HTR-8/SVneo (cell line): ENCODE results near the gene SCD5.

Source experiments
- DNase-seq: peaks from one replicate; pipeline ENCODE4 v3.0.0; 2011; ENCODE audit warnings: low spot score, mixed read lengths; ENCODE audit not compliant: insufficient read length
- FAIRE-seq: peaks from 2 replicates; lab custom pipeline; 2011; peaks lifted over from hg19 to GRCh38; lab: Jason Lieb, UNC

SCD5 gene

GRCh38 chr4:82739287-82740190 lies 59.1 kb downstream of the SCD5 start:
- no peak for FAIRE-seq

DNA sequence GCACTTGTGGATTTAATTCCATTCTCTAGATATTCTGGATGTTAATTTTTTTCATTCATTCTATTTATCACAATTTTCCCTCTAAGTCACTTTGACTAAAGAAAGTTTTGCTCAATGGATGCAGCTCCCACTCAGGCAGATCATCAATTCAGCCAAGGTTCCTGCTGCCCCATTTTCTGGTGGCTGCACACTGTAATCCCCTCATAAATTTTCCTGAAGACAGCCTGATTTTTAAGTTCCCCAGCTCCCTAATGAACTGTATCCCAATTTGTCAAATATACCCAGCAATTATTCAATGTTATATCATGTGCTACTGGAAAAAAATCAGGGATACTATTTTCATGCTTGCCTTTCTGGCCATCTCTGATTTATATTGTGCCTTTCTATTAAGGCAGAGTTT lies 61.2 kb downstream of the SCD5 start:
- DNase-seq (no peak), FAIRE-seq (no peak)

More at GRCh38 chr4:82739287-82740190, 59.1 kb downstream of the SCD5 start:
- DNase-seq, result no peak

DNA sequence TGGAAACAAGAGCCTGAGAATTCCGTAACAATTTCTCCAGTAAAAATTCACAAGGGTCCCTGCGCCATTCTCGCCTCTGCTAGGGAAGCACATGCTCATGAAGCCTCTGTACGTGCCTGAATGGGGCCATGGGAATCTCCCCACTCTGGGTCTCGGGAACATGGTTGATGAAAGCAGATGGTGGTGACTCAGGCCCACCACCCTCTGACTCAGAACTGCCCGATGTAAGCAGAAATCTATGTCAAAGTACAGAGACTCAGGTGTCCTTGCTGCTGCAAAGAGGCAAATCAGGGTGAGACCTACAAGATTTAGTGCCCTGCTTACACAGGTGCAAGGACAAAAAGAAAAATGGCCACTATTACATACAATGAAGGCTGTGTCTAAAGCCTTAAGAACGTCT lies 65.0 kb downstream of the SCD5 start:
- no peak for DNase-seq
- FAIRE-seq, result no peak

- DNase-seq (no peak), FAIRE-seq (no peak)
Measured at GRCh38 chr4:82728301-82728700, 70.3 kb downstream of the SCD5 start.

DNA sequence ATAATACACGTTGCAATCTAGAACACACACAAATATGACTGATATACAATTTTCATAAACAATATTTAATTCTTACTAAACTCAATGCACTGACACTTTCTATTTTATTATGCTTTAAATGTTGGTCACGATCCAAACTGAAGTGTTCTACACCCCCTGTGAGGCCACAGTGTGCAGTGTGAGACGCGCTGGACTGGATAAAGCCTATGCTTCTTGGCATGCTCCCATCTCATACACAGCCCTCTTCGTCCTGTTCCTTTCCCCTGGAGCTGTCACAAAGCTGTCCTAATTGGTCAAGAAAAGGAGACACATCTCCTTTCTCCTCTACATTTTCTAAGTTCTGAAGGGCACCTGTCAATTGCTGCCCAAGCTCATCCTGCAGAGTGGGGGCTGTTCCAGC lies 72.0 kb downstream of the SCD5 start:
- no peak for DNase-seq
- no peak for FAIRE-seq

- DNase-seq, result no peak
- FAIRE-seq, result no peak
Measured at GRCh38 chr4:82721819-82722423, 76.7 kb downstream of the SCD5 start.

DNA sequence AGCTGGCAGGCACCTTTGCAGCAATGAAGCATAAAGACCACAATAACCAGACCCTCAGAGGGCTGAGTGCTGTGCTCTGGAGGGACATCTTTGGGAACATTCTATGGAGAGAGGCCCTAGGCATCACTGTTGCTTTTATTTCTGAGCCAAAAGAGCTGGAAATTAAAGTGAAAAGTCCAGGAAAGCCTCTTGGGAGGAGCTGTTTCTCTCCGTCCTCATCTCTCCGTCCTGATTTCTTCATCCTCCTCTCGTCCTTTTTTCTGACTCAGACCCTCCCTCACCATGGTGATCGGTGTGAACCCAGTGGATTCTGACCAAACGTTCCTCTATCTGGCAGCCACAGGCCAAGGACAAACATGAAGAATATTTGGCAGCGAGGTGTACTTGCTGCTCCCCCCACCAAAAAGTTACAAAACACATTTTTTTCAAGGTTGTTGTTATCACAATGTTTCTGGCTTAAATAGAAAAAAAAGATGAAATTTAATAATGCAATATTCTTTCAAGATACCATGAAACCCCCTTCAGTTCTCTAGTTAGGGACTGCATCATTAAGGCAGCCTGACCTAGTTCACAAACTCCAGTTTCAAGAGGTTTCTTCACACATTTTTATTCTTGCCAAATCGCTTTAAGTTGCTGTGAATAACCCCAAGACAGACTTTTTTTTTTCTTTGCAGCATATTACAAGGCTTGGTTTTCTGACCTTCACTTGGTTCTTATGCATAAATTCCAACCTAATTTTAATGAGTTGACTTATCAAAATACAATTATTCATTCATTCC lies 80.2 kb downstream of the SCD5 start:
- FAIRE-seq, result no peak

GRCh38 chr4:82715731-82716617 lies 82.6 kb downstream of the SCD5 start:
- DNase-seq (no peak), FAIRE-seq (no peak)

More for the DNA sequence above, 80.2 kb downstream of the SCD5 start:
- DNase-seq, result no peak

DNA sequence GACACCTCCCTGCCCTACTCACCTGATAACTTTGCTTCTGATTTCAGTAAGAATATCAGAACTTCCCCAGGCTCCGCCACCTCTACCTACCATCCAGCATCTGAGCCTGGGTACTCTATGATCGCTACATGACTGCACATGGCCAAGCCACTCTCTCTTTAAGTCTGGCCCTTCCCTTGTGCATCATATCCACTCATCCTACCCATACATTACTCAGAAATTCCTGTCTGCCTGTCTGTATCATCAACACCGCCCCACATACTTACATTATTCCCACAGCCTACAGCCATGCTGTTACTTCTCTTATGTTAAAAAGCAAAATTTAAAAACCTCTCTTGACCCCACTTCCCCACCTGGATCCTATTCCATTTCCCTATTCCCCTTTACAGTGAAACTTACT lies 84.7 kb downstream of the SCD5 start:
- FAIRE-seq, result no peak
- DNase-seq, result no peak

DNA sequence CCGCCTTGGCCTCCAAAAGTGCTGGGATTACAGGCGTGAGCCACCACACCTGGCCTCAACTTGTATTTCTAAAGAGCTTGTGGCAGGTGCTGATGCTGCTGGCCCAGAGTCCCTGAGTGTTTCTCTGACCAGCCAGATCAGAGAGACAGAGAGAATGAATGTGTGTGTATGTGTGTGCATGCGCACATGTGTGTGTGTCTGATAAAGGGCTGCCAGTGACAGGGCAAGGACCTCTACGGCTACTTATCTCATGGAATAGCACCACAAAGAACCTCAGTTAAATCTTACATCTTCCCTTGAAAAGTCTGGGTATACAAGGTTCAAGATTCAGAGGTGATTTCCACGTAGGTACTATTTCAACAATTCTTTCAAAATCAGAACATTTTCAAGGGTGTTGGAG lies 86.0 kb downstream of the SCD5 start:
- DNase-seq (no peak), FAIRE-seq (no peak)

GRCh38 chr4:82711158-82711785 lies 87.3 kb downstream of the SCD5 start:
- FAIRE-seq, result no peak
- DNase-seq, result no peak

GRCh38 chr4:82710197-82710929 lies 88.2 kb downstream of the SCD5 start:
- FAIRE-seq, result no peak

DNA sequence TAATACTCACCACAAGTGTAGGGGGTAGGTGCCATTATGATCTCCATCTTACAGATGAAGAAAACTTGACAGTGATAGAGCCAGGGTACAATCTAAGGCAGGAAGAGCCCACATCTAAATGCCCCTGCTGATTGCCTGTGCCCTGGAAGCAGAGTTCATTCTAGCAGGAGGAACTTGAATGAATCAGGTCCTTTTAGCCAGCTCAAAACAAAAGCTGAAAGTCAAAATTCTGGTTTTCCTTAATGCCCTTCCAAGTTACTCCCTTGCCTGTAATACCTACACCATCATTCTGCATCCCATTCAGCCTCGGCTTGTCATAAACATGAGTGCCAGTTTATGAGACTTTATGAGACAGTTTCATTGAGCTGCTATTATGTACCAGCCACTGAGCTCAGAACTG lies 89.6 kb downstream of the SCD5 start:
- no peak for DNase-seq
- no peak for FAIRE-seq

More at GRCh38 chr4:82710197-82710929, 88.2 kb downstream of the SCD5 start:
- no peak for DNase-seq

GRCh38 chr4:82706349-82707000 lies 92.1 kb downstream of the SCD5 start:
- no peak for FAIRE-seq
- DNase-seq, result no peak

DNA sequence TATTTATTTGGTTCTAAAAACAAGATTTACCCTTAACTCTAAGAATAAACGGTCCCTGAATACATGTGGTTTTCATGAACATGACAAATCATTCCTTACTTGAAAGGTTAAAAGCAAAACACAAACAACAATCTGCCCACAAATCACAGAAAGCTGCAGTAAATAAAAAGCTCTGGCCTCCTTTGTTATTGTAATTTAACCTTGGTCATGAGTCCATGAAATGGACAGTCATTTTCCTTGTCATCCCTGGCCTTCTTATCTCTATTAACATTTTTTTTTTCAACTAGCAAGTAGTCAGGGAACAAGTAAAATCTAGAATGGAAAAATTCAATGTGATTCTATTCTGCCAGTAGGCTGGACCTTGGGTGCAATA lies 92.7 kb downstream of the SCD5 start:
- FAIRE-seq, result no peak
- DNase-seq, result no peak

DNA sequence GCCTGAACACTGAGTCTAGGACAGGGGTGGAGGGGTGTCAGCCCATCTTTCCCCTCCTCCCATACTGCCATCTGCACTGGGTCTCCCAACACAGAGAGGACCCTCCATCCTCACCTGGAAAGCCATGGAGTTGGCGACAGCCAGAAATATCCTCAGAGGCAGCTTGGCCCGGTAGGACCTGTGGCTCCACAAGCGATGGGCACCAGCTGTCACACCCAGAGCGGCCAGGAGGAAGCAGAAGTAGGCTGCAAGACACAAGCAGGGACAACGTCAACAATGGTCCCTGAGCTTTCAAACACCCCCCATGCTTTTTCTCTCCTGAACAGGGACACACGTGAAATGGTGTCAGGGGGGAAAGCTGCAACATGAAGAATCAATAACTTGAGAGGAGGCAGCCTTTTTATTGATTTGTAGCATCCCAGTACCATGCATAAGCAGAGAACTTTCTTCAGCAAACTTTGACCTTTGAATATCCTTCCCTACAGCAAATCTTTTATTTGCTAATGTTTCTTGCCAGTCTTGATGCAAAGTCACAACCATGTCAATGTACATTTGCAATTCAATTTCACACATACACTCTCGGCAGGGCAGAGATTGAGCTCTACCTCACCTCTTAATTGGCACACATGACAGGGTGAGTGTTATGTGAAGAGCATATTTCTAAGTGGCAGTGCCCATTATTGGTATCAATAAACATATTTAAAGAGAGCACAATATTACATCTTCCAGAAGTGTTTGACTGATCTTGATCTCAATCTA lies 93.2 kb downstream of the SCD5 start:
- no peak for DNase-seq
- no peak for FAIRE-seq

DNA sequence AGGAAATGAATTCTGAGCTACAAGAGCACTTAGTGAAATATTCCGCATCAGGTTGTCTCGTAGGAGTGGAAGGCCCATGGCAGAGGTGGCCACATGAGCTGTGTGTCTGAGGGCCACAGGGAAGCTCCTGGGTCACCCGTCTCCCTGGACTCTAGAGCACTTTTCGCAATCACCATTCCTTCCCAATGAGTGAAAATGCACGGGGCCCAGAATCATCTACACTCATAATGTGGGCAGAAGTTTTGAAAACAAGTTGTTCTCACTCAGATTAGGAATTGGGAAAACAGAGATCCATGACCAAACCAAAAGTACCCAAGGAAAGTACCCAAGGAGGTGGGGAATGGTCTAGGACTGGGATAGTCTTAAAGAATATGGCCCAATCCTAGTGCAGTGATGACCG lies 94.4 kb downstream of the SCD5 start:
- no peak for DNase-seq
- no peak for FAIRE-seq

DNA sequence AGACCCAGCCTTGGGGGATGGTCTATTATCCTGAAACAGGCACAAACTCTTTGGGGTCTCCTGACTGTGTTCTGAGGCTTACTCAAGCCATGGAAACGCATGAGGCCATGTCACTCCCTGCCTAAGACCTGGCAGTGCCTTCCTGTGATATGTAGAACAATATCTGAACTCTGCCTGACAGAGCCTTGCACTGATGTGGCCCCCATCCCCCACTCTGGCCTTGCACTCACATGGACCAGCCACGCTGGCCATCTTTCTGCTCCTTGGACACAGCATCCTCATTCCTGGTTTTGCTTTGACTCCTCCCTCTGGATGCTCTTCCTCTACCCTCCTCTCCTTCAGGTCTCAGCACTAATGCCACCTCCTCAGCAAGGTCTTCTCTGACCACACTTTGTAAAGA lies 100.2 kb downstream of the SCD5 start:
- DNase-seq, result no peak
- no peak for FAIRE-seq
